ENCODE measurements around the gene CES3.

CES3 gene, protein sequence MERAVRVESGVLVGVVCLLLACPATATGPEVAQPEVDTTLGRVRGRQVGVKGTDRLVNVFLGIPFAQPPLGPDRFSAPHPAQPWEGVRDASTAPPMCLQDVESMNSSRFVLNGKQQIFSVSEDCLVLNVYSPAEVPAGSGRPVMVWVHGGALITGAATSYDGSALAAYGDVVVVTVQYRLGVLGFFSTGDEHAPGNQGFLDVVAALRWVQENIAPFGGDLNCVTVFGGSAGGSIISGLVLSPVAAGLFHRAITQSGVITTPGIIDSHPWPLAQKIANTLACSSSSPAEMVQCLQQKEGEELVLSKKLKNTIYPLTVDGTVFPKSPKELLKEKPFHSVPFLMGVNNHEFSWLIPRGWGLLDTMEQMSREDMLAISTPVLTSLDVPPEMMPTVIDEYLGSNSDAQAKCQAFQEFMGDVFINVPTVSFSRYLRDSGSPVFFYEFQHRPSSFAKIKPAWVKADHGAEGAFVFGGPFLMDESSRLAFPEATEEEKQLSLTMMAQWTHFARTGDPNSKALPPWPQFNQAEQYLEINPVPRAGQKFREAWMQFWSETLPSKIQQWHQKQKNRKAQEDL

DNA sequence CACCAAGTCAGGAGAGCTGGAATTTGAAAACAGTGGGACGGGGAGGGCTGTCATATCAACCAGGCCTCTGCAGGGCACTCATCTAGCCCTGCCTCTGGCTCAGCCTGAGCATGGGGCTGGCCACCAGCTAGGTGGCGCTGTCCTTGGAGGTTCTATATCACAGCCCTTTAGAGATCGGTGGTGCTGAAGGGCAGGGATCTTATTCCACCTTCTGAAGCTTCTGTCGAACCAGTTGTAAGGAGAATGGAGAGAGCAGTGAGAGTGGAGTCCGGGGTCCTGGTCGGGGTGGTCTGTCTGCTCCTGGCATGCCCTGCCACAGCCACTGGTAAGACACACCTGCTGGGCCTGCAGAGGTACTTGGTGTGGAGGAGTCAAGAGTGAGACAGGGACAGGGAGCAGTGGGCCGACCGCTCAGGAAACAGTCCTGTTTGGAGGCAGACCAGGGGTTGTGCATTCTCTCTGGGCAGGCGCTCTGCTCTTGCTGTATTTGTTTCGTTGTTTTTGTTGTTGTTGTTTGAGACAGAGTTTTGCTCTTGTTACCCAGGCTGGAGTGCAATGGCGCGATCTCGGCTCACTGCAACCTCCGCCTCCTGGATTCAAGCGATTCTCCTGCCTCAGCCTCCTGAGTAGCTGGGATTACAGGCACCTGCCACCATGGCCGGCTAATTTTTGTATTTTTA is at the start of gene CES3:
TSS of gene CES3 (plus strand) at position 202 of the 680 bp plus-strand sequence. CDS start at position 244, 42 bp downstream.
- no peak for DNase-seq (ENCODE audit: low read depth)

DNA sequence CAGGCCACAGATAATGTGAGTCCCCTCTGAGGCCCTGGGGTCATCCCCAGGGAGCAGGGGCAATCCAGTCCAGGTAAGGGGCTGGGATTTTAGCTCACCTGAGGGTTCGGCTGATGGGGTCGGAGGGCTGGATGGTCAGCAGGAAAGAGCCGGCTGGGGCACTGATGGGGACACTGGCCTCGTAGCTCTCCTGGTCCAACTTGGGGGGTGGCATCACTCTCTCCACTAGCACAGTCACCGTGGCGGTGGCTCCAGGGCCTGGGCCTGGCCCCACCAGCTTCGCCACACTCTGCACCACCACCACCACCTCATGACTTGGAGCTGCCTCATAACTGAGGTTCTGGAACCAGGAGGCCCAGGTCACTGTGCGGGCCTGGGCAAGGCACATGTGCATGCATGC is 49.3 kb upstream of the CES3 start:
- no peak for DNase-seq (ENCODE audit: low read depth)

DNA sequence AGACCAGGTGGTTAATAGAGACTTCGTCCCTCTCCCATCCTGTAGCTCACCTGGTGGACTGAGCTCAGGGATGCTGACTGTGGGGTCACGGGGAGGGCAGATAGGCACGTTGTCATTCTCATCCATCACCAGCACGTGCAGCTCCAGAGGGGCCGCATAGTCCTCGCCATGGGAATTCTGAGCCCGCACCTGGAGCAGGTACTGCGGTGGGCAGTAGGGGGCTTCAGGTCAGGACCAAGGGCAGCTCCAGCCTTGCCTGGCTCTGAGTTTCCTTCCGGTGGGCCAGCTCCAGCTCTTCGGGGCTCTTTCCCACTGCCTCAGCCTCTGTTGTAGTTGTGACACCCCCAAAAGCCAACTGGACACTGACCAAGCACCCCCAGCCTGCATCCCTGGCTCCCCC is 48.0 kb upstream of the CES3 start:
- no peak for DNase-seq (ENCODE audit: low read depth)

DNA sequence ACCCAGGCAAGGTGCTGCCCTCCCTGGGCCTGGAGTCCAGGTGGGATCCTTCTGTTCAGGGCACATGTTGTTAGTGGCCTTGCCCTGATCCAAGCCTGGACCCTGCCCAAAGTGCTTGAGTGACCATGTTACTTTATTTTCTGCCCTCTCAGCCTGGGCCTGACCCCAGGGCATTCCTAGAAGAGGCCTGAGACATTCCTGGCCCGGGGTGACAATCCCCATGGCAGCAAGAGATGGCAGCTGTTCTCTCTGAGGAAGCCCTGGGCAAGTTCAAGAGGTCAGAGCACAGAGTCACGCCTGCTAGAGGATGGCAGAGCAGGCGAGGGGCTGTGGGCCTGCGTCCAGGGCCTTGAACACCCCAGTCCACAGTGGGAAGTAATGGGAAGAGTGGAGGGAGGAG is 47.4 kb upstream of the CES3 start:
- DNase-seq (ENCODE audit: low read depth) = no peak

DNA sequence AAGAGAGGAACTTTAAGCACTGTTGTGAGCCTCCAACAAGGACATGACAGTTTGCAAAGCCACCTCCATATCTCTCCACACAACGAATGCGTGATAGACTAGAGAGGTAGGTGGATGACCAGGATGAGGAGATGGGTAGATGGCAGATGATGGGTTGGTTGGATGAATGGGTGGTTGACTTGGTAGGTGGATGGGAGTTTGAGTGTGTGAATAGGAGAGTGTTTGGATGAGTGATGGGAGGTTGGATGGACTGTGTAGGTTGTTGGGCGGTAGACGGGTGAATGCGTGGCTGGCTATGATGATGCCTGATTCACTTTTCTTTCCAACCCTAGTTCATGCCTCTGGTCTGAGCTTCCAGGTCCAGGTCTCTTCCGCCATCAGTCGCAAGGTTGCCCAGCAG is 46.5 kb upstream of the CES3 start:
- DNase-seq (ENCODE audit: low read depth) = no peak

DNA sequence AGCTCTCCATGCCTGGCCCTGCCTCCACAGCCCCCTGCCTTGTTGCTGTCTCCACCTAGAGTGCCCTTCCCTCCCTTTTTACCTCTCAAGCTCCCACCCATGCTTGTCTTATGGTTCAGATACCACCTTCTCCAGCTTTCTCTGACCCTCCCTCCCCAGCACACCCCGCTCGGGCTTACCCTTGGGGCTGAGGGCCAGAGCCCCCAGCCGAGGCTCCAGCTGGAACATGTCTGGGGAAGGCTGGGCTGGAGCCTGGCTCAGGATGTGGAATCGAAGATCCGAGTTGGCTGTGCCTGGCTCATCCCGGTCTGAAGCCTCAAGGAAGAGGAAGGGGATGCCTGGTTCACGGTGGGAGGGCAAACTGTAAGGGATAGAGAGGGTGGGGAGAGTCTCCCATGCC is 46.0 kb upstream of the CES3 start:
- no peak for DNase-seq (ENCODE audit: low read depth)

DNA sequence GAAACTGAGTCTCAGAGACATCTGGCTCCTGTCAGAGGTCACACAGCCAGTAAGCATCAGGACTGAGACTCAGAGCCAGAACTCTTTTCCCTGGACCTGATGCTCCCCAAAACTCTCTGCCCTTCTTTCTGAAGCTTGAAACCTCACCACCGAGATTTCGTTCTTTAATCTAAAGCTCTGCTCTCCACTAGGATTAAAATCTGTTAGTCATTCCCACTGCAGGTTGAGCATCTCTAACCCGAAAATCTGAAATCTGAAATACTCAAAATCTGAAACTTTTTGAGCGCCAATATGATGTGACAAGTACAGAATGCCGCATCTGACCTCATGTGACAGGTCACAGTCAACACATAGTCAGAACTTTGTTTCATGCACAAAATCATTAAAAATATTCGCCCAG is 44.5 kb upstream of the CES3 start:
- no peak for DNase-seq (ENCODE audit: low read depth)

DNA sequence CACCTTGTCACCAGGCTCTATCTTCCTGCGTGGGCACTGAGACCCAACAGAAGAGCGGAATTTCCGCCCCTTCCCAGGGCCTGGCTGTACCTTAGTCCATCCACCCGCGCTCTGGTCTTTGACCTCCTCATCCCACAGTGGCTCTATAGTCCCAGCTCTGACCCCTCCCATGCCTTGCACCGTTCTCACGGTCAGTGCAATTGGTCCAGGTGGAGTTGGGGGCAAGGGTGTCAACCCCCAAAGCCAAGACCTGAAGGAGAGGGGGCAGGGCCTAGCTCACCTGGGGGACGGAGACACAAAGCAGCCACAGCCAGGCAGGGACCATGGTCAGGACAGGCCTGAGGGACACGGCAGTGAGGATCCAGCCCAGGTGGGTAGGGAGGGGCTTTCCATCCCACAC is 43.3 kb upstream of the CES3 start:
- DNase-seq (ENCODE audit: low read depth) = no peak

DNA sequence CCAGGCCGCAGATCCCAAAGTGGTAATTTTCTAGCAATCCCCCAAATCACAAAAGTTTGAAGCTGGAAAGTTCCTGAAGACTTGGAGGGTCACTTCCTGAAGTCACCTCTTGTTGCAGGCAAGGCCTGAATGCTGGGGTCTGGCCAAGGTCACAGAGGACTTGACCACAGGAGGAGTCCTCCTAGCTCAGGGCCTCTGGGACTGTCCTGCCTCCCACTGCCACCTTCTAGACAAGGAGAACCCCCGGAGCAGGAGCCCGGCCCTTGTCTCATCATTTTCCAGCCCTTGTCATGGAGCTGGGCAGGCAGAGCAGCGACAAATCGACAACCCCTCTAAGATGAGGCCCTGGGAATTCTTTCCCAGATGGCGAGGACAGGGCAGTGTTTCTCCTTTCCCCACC is 42.7 kb upstream of the CES3 start:
- no peak for DNase-seq (ENCODE audit: low read depth)

DNA sequence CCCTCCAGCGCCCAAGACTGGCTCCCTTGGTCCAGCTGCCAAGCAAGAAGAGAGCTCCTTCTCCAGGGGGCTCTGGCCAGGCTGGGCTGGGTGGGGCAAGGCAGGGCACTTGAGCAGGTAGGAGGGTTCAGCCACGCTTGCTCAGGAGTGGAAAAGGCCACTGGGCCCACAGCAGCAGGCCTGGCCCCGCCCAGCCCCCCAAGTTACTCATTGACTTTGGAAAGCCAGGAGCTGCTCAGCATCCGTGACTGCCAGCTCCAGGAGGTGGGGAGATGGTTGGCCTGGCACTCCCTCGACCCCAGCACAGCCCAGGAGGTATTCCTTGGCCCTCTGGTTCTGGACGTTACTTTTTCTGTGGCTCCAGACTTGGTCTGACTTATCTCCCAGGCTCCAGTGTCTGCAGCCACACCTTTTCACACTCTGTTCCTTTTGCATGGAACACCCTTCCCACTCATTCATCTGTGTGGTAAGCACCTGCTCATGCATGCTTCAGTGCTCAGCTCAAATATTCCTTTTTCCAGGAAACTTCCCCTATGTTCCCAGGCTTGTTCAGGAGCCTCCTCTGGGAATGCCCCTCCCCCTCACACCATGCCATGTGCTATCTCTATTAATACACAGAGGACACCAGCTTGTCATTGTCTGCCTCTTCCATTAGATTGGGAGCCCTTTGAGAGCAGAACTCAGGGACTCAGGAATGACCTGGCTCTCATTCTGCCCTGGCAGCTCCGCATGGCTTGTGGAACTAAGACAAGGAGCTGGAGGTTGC is 42.1 kb upstream of the CES3 start, which contains the start of gene CDH16:
TSS of gene CDH16 (minus strand) at position 83 of the 766 bp plus-strand sequence. CDS start 820 bp downstream, outside the sequence.
- no peak for DNase-seq (ENCODE audit: low read depth)

DNA sequence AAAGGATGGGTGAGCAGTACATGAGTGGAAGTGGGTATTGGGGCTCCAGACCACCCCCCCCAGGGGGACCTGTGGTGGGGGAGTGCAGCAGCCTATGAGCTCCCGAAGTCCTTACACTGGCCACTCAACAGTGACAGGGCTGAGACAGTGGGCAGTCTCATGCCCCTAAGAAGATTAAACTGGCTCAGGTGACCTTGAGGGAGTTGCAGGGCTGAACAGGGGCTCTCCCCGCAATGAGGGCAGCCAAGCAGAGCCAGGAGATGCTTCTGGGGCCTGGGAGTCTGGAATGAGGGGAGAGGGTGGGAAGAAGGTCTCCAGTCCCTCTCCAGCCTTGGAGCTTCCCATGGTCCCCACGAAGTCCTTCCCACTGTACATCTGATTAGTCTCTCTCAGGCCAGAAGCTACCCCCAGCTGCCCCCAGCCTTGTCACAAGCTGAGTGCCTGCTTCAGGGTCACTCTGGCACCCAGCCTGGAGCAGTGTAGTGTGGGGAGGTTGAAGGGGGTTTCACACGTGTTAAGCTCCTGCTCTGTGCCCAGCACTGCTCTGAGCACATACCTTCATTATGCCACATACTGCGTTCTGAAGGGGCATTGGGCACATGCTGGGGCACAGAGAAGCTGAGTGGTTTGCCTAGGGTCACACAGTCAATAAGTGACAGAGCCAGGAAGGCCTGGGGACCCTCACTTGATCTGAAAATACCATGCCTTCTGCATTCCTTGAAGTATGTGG is 41.3 kb upstream of the CES3 start:
- DNase-seq (ENCODE audit: low read depth) = no peak

DNA sequence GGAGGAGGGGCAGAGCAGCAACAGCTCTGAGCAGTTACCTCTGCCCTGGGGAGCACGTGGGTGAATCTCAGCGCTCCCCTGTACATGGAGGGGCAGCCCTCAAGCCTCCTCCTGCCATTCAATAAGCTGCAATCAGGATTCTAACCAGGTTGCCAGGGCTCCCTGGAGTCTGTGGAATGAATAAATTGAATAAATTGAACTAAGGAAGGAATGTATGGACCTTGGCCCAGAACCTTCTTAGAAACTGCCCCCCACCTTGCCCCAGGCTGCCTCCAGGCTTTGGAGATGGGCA is 40.8 kb upstream of the CES3 start:
- DNase-seq (ENCODE audit: low read depth) = no peak

DNA sequence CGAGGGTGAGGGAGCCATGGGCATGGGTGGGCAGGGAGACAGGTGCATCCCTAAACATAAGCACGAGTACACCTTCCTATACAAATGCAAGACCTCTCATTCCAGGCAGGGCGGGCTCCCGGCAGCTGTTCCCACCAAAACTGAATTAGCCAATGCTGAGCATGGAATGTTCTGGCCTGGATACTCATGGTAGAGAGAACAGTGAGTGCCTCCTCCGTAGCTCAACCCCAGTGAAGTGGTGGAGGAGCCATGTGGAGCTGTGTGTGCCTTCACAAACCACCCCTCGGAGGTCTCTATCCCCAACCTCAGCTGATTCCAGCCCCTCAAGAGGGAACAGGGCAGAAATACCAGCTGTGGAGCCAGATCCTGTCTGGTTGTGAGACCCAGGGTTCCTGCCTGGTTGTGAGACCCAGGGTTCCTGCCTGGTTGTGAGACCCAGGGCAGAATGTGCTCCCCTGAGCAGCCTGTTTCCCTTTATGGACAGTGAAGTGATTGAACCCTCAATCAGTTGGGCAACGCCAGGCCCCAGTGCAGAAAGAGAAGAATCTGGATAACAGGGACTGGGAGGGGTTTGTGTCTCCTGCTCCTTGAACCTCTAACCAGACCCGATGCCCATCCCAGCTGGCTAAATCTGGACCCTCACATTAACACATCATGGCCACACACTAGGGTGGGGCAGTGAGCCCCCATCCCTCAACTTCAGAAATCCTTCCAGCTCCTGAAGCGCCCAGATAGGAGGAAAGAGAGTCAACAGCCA is 40.0 kb upstream of the CES3 start:
- no peak for DNase-seq (ENCODE audit: low read depth)

DNA sequence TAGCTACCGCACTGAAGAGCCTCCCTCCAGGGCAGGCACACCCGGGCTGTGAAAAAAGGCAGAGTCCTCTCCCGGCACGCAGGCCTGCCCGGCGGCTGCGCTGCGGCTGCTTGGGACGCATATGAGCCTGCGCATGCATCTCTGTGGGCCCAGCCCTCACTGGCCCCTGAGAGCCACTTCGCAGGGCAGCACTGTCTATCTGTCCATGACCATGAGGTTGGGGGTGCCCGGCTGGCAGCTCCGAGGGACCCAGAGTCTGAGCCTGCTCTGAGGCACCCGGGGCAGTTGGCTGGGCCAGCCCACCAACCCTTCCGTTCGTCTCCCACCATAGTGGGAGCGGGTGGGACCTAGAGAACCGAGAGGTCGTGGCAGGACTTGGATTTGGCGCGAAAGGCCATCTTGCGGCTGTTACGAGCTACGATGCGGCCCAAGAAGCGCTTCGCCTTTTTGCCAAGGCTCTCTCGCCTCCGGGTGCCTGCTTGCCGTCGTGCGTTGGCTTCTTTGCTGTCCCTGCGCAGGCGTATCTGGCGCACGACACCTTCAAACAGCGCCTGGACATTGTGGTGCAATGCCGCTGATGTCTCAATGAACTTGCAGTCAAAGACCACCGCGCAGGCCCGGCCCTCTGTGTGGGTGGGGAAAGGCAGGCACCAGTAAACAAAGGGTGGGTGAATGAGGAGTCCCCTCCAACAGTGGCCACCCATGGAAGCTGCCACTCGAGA is 39.2 kb upstream of the CES3 start:
- no peak for DNase-seq (ENCODE audit: low read depth)

DNA sequence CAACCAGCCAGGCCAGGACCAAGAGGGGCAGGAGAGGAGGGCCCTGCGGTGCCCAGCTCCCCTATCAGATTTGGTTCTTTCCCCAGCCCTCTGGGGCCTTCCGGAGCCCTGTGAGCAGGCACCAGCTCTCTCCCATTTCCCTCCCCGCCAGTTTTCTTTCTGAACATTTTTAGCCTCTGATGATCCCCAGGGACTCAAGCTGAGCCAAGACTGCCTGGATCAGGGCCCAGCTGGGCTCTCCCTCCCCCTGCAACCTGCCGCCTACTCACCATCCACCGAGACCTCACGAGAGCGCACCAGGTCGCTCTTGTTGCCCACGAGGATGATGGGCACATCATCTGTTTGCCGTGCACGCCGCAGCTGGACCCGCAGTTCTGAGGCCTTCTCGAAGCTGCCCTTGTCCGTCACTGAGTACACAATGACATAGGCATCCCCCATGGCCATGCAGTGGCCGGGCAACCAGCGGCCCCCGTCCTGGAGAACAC is 37.8 kb upstream of the CES3 start:
- no peak for DNase-seq (ENCODE audit: low read depth)

DNA sequence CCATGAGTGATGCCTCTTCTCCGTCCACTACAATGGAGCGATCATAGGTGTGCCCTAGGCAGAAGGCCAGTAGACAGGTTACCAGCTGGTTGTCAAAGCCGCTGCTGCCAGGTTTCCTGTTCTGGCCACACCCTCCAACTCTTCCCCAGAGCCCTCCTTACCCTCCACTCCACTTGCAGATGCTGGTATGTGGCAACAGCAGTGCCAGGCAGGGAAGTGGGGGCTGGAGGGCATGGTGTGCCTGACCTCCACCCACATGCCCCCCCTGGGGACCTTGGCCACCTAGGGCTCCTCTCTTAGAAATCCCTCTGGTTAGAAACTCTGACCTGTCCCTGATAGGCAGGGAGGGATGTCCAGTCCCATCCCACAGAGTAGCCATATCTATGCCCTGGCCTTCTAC is 37.2 kb upstream of the CES3 start:
- DNase-seq (ENCODE audit: low read depth) = no peak

DNA sequence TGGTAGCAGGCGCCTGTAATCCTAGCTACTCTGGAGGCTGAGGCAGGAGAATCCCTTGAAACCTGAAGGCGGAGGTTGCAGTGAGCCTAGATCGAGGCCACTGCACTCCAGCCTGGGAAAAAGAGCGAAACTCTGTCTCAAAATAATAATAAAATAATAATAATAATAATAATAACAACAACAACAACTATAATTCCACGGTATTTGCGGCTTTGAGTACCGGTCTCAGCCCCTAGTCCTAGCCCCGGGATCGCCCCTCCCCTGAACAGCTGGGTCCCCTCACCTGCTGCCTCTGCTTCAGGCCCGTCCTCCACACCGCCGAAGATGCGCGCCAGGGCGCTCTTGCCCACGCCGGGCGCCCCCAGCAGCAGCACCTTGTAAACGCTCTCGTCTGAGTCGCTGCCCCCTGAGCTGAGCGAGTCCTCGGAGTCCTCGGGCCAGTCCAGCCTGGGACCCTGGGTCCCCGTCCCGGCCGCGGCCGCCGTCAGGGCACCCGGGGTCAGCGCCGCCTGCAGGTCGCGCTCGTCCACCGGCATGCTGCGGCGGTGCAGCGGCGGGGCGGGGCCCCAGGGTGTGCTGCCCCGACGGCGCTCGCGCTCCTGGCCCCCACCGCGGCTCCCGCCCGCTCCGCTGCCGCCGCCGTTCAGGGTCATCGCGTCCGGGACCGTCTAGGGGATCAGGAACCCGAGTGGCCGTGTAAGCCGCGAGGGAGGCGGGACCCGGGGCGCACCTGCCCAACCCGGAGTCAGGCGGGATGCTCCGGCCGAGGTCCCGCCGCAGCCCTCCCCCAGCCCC is 36.3 kb upstream of the CES3 start:
- DNase-seq (ENCODE audit: low read depth) = peak; percentile 18

DNA sequence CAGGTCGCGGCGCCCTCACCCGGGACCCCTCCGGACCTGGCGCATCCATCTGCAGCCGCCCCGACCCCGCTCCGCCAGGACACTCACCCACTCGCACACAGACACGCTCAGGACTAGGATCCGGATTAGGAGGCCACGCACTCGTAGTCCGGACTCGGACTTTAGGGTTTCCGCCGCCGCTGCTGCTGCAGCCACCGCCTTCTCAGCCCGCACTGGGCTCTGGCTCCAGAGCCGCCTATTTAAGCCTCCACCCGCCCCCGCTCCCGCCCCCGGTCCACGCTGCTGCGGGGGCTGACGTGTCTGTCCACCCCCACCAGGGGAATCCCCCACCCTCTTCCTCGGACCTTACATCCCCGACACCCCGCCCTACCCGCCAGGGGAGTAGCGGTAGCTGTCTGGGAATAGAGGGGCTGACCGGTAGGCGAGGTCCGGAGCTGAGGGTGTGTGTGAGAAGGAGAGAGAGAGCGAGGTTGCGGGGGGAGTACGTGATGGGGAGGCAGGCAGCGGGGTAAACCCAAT is 35.7 kb upstream of the CES3 start, which contains the start of gene RRAD:
TSS of gene RRAD (minus strand) at position 214 of the 519 bp plus-strand sequence. CDS start 356 bp downstream, outside the sequence.
- no peak for DNase-seq (ENCODE audit: low read depth)
